ENCODE measurements around the gene GLCE. TPM values are rescaled to one million over a fixed set of nuclear protein-coding genes. Genes with fewer than 3 reads are reported as not detected.

GLCE gene
- 13.1 and 14.1 TPM in 2 replicates for polyA plus RNA-seq

DNA sequence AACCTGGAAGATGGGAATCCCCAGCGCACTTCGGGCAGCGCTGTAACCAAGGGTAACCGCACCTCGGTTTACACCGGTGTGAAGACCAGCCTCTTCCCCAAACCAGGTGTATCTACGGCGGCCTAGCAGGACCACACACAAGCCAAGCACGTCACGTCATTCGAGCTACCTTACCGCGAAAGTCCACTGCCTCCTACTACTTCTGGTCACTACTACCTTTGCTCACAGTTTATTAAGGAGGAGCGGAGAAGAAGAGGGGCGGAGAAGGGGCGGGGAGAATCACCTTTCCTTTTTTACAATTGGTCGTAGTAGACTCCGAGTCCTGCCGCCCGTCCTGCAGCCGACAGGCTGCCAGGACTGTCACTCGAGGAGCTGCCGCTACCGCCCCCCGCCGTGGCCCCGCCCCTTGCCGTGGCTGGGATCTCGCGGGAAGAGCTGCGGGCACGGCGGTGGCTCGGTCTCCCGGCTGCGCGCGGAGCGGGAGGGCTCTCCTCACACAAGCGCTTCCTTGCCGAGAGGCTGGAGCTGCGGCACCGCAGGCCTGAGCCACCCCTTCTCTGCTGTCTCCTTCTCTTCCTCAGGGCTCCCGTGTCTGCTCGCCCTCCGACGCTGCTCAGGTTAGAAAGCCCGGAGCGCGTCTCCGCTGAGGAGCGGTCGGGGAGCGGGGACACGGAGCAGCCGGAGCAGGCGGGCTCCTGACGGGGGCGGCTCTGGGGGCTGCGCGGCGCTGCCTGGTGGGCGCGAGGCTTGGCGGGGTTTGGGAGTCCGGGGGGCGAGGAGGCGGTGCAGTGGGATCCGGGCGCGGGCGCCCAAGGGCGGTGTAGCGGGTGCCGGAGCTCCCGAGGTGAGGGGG lies at the start of gene GLCE:
Gene GLCE, plus strand, starts transcription at position 495 of the 853 bp plus-strand sequence. CDS start 95,172 bp downstream, outside the sequence.

DNA sequence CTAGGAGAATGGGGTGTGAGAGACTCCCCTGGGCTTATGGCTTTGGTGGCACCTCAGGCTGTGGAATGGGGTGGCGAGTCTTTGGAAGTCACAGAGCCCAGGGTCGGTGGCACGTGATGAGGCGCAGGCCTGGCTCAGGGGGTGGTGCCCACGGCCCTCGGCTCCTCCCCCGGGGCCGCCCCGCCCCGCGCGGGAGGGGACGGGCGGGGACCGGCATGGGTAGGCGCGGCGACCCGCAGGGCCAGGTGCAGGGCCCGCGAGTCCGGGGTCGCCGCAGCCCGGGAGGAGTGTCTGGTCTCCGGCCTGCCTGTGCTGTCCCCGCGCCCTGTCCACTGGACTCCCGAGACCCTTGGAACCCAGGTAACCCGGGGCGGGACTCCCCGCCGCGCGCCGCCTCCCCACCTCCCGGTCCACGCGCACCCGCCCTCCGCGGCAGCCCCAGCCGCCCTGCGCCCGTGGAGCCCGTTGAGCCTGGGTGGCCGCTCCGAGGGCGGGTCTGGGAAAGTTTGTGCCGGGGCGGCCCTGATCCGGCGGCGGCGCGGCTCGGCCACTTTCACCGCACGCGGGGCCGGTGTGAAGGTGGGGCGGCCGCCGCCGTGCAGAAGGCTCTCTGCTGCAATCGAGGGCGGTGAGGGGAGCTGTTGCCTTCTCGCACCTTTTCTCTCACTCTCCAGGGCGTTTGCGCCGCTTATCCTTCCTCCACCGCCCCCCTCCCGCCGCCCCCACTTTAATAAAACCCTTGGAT lies 138.4 kb downstream of the GLCE start, which contains the start of gene PAQR5:
Gene PAQR5, plus strand, starts transcription at position 216 of the 745 bp plus-strand sequence. CDS start 61,169 bp downstream, outside the sequence.

Other genes starting within 250 kb of the GLCE start
- 2.8 and 22.1 TPM in 2 replicates for gene SPESP1, start 230.1 kb upstream of the GLCE start, polyA plus RNA-seq
- gene NOX5, start 145.9 kb upstream of the GLCE start, polyA plus RNA-seq = 0.05 TPM in 1 of 2 replicates, not detected in the other
- gene PAQR5, start 138.3 kb downstream of the GLCE start, polyA plus RNA-seq = 0.09 and 0.42 TPM in 2 replicates